HUDEP-2 (cell line): ENCODE results near the gene GSDME.
A peak's percentile ranks its signal among the peaks of the same experiment; 100 is the strongest.

Experiments used
- DNase-seq, 76 experiments: peaks; one replicate each; lab custom pipeline; 2025; ENCODE audit not compliant: unreplicated experiment in 76 of 76; lab: John Stamatoyannopoulos, UW

Gene GSDME

GRCh38 chr7:24707988-24708615 lies 49.2 kb downstream of the GSDME start:
- DNase-seq: no peak

- DNase-seq: no peak
Measured at GRCh38 chr7:24706211-24707170, 50.8 kb downstream of the GSDME start.

GRCh38 chr7:24705461-24705954 lies 51.8 kb downstream of the GSDME start:
- no peak for DNase-seq

- DNase-seq: no peak
Measured at GRCh38 chr7:24704311-24704710, 53.0 kb downstream of the GSDME start.

- DNase-seq: no peak
Measured at GRCh38 chr7:24703296-24703695, 54.0 kb downstream of the GSDME start.

GRCh38 chr7:24702755-24703154 lies 54.5 kb downstream of the GSDME start:
- DNase-seq: no peak

GRCh38 chr7:24701261-24702235 lies 55.7 kb downstream of the GSDME start:
- peak in 9 of 76 experiments; percentile 3 to 22 (median 8) for DNase-seq

GRCh38 chr7:24700521-24701260 lies 56.6 kb downstream of the GSDME start:
- peak in 11 of 76 experiments; percentile 10 to 56 (median 18) for DNase-seq

- DNase-seq: no peak
Measured at GRCh38 chr7:24698531-24699266, 58.6 kb downstream of the GSDME start.

GRCh38 chr7:24697416-24697815 lies 59.8 kb downstream of the GSDME start:
- no peak for DNase-seq

GRCh38 chr7:24692592-24692991 lies 64.7 kb downstream of the GSDME start:
- DNase-seq: no peak

GRCh38 chr7:24690251-24690650 lies 67.0 kb downstream of the GSDME start:
- no peak for DNase-seq

GRCh38 chr7:24685708-24686107 lies 71.6 kb downstream of the GSDME start:
- DNase-seq: no peak

GRCh38 chr7:24670782-24671181 lies 86.5 kb downstream of the GSDME start:
- DNase-seq: no peak

- peak in 1 of 76 experiments; percentile 6 for DNase-seq
Measured at GRCh38 chr7:24669971-24670591, 87.2 kb downstream of the GSDME start.

- no peak for DNase-seq
Measured at GRCh38 chr7:24668927-24669635, 88.2 kb downstream of the GSDME start.

GRCh38 chr7:24665564-24666294 lies 91.5 kb downstream of the GSDME start:
- DNase-seq: peak in 37 of 76 experiments; percentile 2 to 54 (median 26)
